HepG2 (cell line): ENCODE results near the gene EPS8L3. TPM values are rescaled to one million over a fixed set of nuclear protein-coding genes. Genes with fewer than 3 reads are reported as not detected.

ENCODE experiments used
- ATAC-seq: fragments of 200-7000 bp; cut with Tn5 transposase; 3 replicates; pipeline ENCODE4 v1.9.1; 2020; ENCODE audit warnings: mild to moderate bottlenecking, moderate library complexity
- BruUV-seq: library from RNA; stranded (reverse); fragments of 400-500 nt; replicated peaks from 2 replicates; lab custom pipeline; 2021; lab: Mats Ljungman, UMichigan
- CTCF ChIA-PET: fragments of 300-600 bp; formaldehyde crosslinking; extraction: SDS; loops from one replicate; lab custom pipeline; 2021; ENCODE audit warnings: low total read pairs, inconsistent platforms, low intra/inter-chr PET ratio; lab: Yijun Ruan, JAX
- POLR2A ChIA-PET: fragments of 350-600 bp; sonication (Branson Sonifier 250); formaldehyde crosslinking; loops from one replicate; lab custom pipeline; 2020; ENCODE audit warnings: antibody characterized with exemption, inconsistent platforms; lab: Yijun Ruan, JAX
- DNase-seq: peaks from one replicate; pipeline ENCODE4 v3.0.0-alpha.2; 2015; ENCODE audit warnings: low spot score
- FAIRE-seq: peaks from 3 replicates; lab custom pipeline; 2011; peaks lifted over from hg19 to GRCh38; lab: Jason Lieb, UNC
- H2AFZ ChIP-seq: one replicate; pipeline ENCODE4 v1.6.1; 2011; ENCODE audit warnings: low read length, inconsistent platforms
- H3K27ac ChIP-seq: fragments of 300-600 bp; 3 replicates; pipeline ENCODE4 v1.8.0; 2011; ENCODE audit warnings: mixed run types, mild to moderate bottlenecking, mixed read lengths, low read length, inconsistent platforms; ENCODE audit not compliant: insufficient read depth; ENCODE audit errors: extremely low read length
- H3K27me3 ChIP-seq, 2 experiments: fragments of 200-600 bp in 1 of 2; 2 replicates in 1 of 2; 3 replicates in 1 of 2; pipeline versions ENCODE4 v1.6.0 to v1.8.0; 2011; ENCODE audit warnings: low read length in 2 of 2, mild to moderate bottlenecking in 2 of 2, moderate library complexity in 2 of 2, inconsistent platforms in 1 of 2; ENCODE audit not compliant: insufficient read depth in 2 of 2, control insufficient read depth in 1 of 2
- H3K36me3 ChIP-seq, 2 experiments: fragments of 200-600 bp in 1 of 2; replicated peaks in 1 of 2; 2 replicates in 1 of 2; 3 replicates in 1 of 2; pipeline versions ENCODE4 v1.5.1 to v1.8.0; 2011; ENCODE audit warnings: low read length in 2 of 2, inconsistent platforms in 1 of 2; ENCODE audit not compliant: insufficient read depth in 2 of 2, control insufficient read depth in 1 of 2
- H3K4me1 ChIP-seq: 2 replicates; pipeline ENCODE4 v1.5.1; 2012; ENCODE audit warnings: low read length, inconsistent platforms; ENCODE audit not compliant: insufficient read depth
- H3K4me2 ChIP-seq: 2 replicates; pipeline ENCODE4 v1.6.0; 2011; ENCODE audit warnings: low read depth, low read length, inconsistent platforms
- H3K4me3 ChIP-seq, 3 experiments: fragments of 200-600 bp in 1 of 3; sonication (generic), shearing (Covaris generic) in 1 of 3; replicated peaks in 1 of 3; 2 replicates each; pipeline ENCODE4 v1.5.1; 2011 to 2016; ENCODE audit warnings: low read length in 3 of 3, inconsistent platforms in 2 of 3, low read depth in 2 of 3, mild to moderate bottlenecking in 2 of 3, control low read depth in 1 of 3, mixed read lengths in 1 of 3; ENCODE audit not compliant: insufficient read depth in 1 of 3
- H3K79me2 ChIP-seq: one replicate; pipeline ENCODE4 v1.6.1; 2011; ENCODE audit warnings: low read length, inconsistent platforms; ENCODE audit not compliant: insufficient read depth
- H3K9ac ChIP-seq: 2 replicates; pipeline ENCODE4 v1.6.0; 2011; ENCODE audit warnings: mild to moderate bottlenecking, low read depth, low read length, inconsistent platforms; ENCODE audit not compliant: insufficient read depth
- H3K9me3 ChIP-seq: 2 replicates; pipeline ENCODE4 v1.5.1; 2012; ENCODE audit warnings: mild to moderate bottlenecking, low read length
- H4K20me1 ChIP-seq: 2 replicates; pipeline ENCODE4 v1.6.0; 2011; ENCODE audit warnings: inconsistent platforms, mild to moderate bottlenecking, low read length, moderate library complexity; ENCODE audit not compliant: insufficient read depth
- ATM ChIP-seq: fragments of 450-650 bp; IDR thresholded peaks from 2 replicates; pipeline ENCODE4 v1.7.1; 2017; ENCODE audit warnings: mild to moderate bottlenecking, borderline replicate concordance
- CBX1 ChIP-seq: IDR thresholded peaks from one replicate; pipeline ENCODE4 v1.6.1; 2016; ENCODE audit warnings: antibody characterized with exemption, low read depth
- GATA4 ChIP-seq: sonication (generic); IDR thresholded peaks from 2 replicates; pipeline ENCODE4 v1.6.1; 2016; ENCODE audit warnings: antibody characterized with exemption, low read depth, borderline replicate concordance
- HCFC1 ChIP-seq: fragments of 150-350 bp; IDR thresholded peaks from 2 replicates; pipeline ENCODE4 v1.6.1; 2014; ENCODE audit warnings: low read depth, low read length
- HMG20B ChIP-seq: conservative IDR thresholded peaks from 2 replicates; pipeline ENCODE4 v1.6.1; 2016; ENCODE audit warnings: missing genetic modification reagents, missing compliant biosample characterization
- JUN ChIP-seq: sonication (generic); formaldehyde crosslinking; IDR thresholded peaks from 2 replicates; pipeline ENCODE4 v1.4.0; 2020; ENCODE audit warnings: mild to moderate bottlenecking, missing genetic modification reagents
- KLF11 ChIP-seq: IDR thresholded peaks from 2 replicates; pipeline ENCODE4 v1.6.1; 2016; ENCODE audit warnings: missing compliant biosample characterization
- MEF2D ChIP-seq: sonication (generic); formaldehyde crosslinking; IDR thresholded peaks from 2 replicates; pipeline ENCODE4 v1.5.1; 2020; ENCODE audit warnings: mild to moderate bottlenecking, missing genetic modification reagents
- TCF7L2 ChIP-seq: IDR thresholded peaks from 2 replicates; pipeline ENCODE4 v1.6.1; 2011; ENCODE audit warnings: mild to moderate bottlenecking, low read depth, low read length, moderate library complexity
- ZBTB21 ChIP-seq: sonication (generic); formaldehyde crosslinking; IDR thresholded peaks from 2 replicates; pipeline ENCODE4 v1.4.0; 2020; ENCODE audit warnings: missing genetic modification reagents
- ZBTB49 ChIP-seq: sonication (generic); formaldehyde crosslinking; IDR thresholded peaks from 2 replicates; pipeline ENCODE4 v1.4.0; 2020; ENCODE audit warnings: missing genetic modification reagents, borderline replicate concordance
- ZBTB7B ChIP-seq: sonication (generic); formaldehyde crosslinking; IDR thresholded peaks from 2 replicates; pipeline ENCODE4 v1.4.0; 2020; ENCODE audit warnings: missing genetic modification reagents
- ZBTB8A ChIP-seq: sonication (generic); formaldehyde crosslinking; IDR thresholded peaks from 2 replicates; pipeline ENCODE4 v1.4.0; 2020; ENCODE audit warnings: mild to moderate bottlenecking, low read depth, missing genetic modification reagents, borderline replicate concordance
- ZFP1 ChIP-seq: IDR thresholded peaks from 2 replicates; pipeline ENCODE4 v1.6.1; 2016
- ZNF709 ChIP-seq: sonication (generic); formaldehyde crosslinking; IDR thresholded peaks from 2 replicates; pipeline ENCODE4 v1.5.0; 2020; ENCODE audit warnings: mild to moderate bottlenecking, missing genetic modification reagents
- ZNF772 ChIP-seq: sonication (generic); formaldehyde crosslinking; IDR thresholded peaks from 2 replicates; pipeline ENCODE4 v1.5.0; 2020; ENCODE audit warnings: mild to moderate bottlenecking, missing genetic modification reagents
- WGBS: methylation state at CpG from one replicate; pipeline ENCODE4 v1.1.6; 2017; ENCODE audit warnings: low lambda C conversion rate; 5-methylcytosine and 5-hydroxymethylcytosine counted together
- in situ Hi-C: cut with HindIII; loops from 2 replicates; pipeline ENCODE4 v1.10.0; 2017; ENCODE audit warnings: low pct_unique_long_range_greater_than_20kb; ENCODE audit not compliant: extremely low pct_ligation_motif_present
- intact Hi-C: fragments of 100-400 bp; cut with micrococcal nuclease; formaldehyde crosslinking; loops from one replicate; pipeline ENCODE4 v1.10.0; 2022; ENCODE audit not compliant: unreplicated experiment
- polyA plus RNA-seq, 8 experiments: library from polyadenylated mRNA; depleted of rRNA in 3 of 8; stranded (reverse) in 7 of 8; unstranded in 1 of 8; fragments of >200 nt; fragmentation: Illumina TruSeq in 4 of 8; extraction: Trizol in 4 of 8; gene quantifications; 2 replicates each; pipeline versions ENCODE4 v1.2.1 to v1.2.3, GENCODE V29; 2011 to 2016; ENCODE audit warnings: low read depth in 4 of 8, missing spikeins in 1 of 8, mixed read lengths in 1 of 8; ENCODE audit not compliant: insufficient read depth in 1 of 8
- total RNA-seq, 5 experiments: library from RNA; depleted of rRNA; stranded (reverse); fragments of >200 nt; fragmentation: Illumina TruSeq; extraction: Trizol; gene quantifications; 2 replicates each; pipeline ENCODE4 v1.2.3, GENCODE V29; 2016; ENCODE audit warnings: low read depth in 1 of 5

Gene EPS8L3
- total and polyA plus RNA-seq, 2 of the 13 experiments (the other 11 are each of a cell fraction or from before 2014, with no cell fraction given) = 18.2 to 106 TPM

- Histone ChIP-seq H2AFZ (no peak overlapping the region), H3K4me1 (peaks cover 66% of the 10 kb centered on the region), H3K36me3 (no peaks in the 10 kb centered on the region), H3K9me3 (no peaks in the 10 kb centered on the region), H3K27ac (no peak overlapping the region), H3K9ac (no peak overlapping the region), H3K4me3 (no peak overlapping the region), H3K4me2 (no peak overlapping the region), H3K27me3 (peaks cover 2 to 19% of the 10 kb centered on the region in 2 experiments; a peak in 3 of 5 replicates), H4K20me1 (no peaks in the 10 kb centered on the region), H3K79me2 (peaks cover 6% of the 10 kb centered on the region)
- BruUV-seq = no TSS peak
- 72% methylated on average over 2 of the region's 2 CpGs for whole genome bisulfite sequencing
- POLR2A ChIA-PET = interaction anchor here (1.5 kb wide), 1 partner anchor 17 kb away, joined by 3 read pairs; no protein-coding TSS in a partner anchor
- CTCF ChIA-PET = no interaction called here
- DNase-seq (no peak), ATAC-seq (no peak), FAIRE-seq (no peak)
- intact Hi-C loops (no loop called here), in situ Hi-C loops (no loop called here)
- no peak for TF ChIP-seq MEF2D (CRISPR knock-in tag)
- no peak for TF ChIP-seq HCFC1
- no peak for TF ChIP-seq ATM
- no peak for TF ChIP-seq HMG20B
- TF ChIP-seq ZBTB7B (CRISPR knock-in tag) = no peak
- TF ChIP-seq KLF11 = no peak
- no peak for TF ChIP-seq CBX1
- no peak for TF ChIP-seq ZFP1 (CRISPR knock-in tag)
- TF ChIP-seq ZBTB21 (CRISPR knock-in tag) = no peak
- TF ChIP-seq ZBTB49 (CRISPR knock-in tag) = no peak
- TF ChIP-seq ZNF772 (CRISPR knock-in tag) = no peak
- TF ChIP-seq JUN = no peak
- TF ChIP-seq GATA4 = no peak
- TF ChIP-seq ZNF709 = no peak
- no peak for TF ChIP-seq ZBTB8A (CRISPR knock-in tag)
- no peak for TF ChIP-seq TCF7L2
Measured at GRCh38 chr1:109768335-109768650, 4.6 kb upstream of the EPS8L3 start.
